ENCODE results near the gene LTBP2.

LTBP2 gene

DNA sequence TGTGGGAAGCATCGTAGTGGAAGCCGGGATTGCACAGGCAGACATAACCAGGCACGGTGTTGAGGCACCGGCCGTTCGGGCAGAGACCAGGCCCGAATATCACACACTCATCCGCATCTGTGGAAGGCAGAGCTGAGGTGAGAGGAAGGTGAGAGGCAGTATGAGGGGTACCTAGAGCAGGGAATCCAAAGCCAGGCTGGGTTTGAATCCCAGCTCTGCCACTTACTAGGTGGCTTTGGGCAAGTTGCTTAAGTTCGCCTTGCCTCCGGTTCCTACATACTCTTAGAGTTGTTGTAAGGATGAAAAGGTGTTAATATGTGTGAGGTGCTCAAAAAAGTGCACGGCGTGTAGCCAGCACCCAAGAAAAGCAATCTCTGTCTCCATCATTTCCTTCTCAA is 108.1 kb downstream of the LTBP2 start:
- no peak for DNase-seq

DNA sequence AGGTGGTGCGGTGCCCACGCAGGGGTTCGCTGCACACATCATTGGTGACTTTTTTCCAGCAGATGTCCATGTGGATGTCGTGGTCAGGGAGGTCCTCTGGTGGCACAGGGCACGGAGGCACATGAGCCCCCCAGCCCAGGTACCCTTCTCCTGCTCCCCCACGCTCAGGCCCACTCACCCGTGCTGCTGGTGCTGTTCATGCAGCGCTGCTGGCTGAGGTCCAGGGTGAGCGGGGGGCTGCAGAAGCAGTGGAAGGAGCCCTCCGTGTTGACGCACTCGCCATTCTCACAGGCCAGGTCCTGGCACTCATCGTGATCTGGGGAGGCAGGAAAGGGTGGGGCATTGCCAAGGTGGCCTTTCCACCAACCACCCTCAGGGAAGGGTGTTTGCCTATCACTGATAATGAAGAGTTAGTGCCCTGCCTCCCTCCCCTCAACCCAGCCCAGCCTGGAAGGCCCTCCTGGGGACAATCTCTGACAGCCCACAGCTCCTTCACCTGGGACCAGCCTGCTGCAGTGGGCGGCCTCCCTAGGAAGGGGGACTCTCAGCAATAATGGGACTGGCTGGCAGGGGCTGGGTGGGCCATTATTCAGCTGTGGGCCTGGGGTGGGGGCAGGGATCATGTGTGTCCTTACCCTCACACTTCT is 108.6 kb downstream of the LTBP2 start:
- no peak for DNase-seq

DNA sequence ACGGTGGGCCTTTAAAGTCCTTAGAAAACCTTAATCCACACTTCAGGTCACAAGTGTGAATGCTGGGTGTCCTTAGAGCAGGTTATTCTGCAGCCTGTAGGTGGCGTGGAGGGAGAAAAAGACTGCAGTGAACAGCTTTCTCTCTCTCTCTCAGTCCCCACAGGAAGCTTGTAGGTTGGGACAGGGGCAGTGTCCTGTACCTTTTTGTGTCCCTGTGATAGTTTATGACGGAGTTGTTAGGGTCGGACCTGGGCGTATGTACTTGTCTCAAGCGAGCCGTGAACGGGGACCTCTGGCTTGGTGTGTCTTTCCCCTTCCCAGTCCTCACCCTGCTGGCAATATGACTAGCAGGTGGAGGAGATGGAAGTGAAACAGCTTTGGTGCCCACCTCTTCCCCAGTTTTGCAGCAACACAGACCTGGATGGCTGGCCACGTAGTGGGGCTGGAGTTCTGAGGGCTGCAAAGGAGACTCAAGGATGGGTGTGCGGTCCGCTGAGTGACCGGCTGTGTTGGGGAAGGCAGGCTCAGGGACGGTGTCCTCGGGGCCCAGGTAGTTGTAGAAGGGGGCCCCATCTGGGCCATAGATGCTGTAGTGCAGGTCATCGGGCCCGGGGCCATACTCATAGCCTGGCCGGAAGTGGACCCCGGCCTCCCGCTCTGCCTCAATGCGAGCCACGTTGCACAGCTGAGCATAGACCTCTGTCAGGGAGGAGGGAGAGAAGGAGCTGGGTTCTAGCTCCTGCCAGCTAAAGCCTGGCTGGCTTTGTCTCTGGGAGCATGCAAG is 109.6 kb downstream of the LTBP2 start:
- no peak for DNase-seq

DNA sequence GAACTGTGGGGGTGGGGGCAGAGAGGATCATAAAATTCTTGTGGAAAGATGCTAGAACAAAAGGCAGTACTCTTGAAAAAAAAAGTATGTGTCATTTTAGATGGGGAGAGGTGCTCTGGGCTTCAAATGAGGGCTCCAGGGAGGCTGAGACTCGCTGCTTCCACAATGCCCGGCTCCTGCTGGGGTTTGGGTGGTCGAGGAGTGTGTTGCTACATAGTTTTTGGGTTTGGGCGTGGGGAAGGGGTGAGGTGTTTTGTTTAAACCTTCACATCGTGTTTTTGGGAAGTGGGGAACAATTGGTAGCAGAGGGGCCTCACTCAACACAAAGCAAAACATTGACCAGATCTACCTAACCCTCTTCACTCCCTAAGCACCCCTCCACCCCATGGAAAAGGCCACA is 110.3 kb downstream of the LTBP2 start:
- DNase-seq = no peak

DNA sequence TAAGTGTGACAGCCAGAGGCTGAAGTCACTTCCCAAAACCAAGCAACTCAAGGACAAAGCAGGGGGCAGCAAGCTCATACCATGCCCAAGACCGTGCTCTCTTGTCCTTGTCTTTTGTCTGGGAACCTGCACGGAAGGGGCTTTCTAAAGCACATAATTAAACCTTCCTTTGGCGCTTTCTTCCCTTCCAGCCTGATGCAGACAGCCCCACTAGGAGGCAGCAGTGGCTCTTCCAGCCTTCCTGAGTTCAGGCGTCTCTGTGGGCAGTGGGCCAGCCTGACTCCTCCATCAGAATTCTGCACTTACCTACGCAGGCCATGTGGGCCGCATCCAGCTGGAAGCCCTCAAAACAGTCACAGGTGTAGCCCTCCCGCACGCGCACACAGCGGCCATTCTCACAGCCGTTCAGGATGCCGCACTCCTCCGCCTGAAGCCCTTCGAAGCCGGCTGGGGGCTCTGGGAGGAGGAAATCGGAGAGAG is 110.9 kb downstream of the LTBP2 start:
- no peak for DNase-seq

DNA sequence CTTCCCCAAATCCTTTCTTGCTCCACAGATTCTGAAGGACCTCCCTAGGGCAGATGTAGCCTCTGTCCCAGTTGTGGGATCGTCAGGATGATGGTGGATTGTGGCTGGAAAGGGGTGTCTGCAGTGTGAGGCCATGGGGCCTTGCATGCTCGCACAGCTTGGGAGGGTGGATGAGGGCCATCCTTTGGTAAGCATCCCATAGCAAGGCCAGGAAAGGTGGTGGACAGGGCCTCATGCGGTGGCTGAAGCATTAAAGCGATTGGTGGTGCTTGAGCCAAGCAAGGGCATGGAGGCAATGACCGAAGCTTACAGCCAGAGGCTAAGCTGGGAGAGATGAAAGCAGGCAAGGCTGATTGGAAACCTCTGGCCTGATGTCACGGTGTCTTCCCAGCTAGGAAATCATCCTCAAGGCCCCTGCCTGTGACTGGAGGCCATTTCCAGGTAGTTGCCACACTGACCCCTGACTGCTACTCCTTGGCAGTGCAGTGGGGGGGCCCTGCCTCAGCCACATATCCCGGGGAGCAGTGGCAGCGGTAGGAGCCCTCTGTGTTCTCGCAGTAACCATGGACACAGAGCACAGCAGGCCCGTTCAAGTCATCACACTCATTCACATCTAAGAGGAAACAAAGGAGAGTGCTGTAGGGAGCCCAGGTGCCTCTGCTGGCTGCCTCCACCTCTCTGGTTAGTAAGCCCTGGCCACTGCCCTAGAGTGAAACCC is 111.5 kb downstream of the LTBP2 start:
- no peak for DNase-seq

DNA sequence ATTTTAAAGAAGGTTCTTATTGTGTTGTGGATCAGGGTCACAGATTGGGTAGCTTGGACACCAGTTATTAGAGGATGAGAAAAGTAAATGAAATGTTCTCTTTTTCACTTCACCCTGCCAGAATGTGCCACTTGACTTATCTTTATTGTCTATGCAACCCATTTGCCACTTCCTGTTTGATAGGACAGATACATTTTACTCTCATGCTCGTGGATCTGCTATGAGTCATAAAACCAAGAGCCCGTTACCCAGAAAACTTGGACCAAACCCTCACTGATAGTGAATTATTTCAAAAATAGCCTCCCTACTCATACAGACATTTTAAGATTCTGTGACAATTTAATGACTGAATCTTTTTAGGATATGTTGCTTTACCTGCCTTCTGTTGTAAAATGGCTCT is 116.7 kb downstream of the LTBP2 start:
- peak; percentile 63 for DNase-seq

DNA sequence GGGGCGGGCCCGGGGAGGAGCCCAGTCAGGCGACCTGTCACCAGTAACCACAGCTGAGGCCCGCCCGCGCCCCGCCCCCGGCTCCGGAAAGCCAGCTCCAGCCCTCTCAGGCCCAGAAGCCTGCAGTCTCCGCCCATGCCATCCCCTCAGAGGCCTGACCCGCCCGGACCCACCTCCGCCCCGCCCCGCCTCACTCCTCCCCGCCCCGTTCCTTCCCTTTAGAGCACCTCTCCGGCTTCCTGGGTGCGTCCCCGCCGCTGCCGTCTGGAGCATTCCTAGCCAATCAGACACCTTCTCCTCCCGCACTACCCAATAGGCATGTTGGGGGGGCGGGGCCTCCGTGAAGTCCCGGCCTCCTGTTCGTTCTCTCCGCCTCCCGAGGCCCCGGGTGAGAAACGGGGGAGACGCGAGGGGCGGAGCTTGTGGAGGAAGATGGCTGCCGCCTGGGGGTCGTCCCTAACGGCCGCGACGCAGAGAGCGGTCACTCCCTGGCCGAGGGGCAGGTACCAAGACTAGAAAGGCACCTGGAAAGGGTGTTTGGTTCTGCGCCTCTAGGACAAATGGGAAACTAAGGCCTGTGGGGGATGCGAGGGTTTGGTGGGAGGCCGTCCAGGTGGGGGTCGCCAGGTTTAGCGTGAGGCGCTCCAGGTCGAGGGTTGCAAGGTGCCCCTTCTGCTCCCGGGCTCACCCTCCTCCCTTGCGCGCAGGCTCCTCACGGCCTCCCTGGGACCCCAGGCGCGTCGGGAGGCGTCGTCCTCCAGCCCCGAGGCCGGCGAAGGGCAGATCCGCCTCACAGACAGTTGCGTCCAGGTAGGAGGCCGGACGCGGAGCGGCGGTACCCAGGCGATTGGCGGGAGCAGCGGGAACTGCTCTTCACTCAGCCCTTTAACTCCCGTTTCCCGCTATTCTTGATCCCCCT is 118.4 kb downstream of the LTBP2 start, which contains the start of gene ISCA2:
Gene ISCA2 (plus strand): TSS at position 423 of the 919 bp plus-strand sequence. CDS start 10 bp downstream, at position 433.
- peak; percentile 99 for DNase-seq

DNA sequence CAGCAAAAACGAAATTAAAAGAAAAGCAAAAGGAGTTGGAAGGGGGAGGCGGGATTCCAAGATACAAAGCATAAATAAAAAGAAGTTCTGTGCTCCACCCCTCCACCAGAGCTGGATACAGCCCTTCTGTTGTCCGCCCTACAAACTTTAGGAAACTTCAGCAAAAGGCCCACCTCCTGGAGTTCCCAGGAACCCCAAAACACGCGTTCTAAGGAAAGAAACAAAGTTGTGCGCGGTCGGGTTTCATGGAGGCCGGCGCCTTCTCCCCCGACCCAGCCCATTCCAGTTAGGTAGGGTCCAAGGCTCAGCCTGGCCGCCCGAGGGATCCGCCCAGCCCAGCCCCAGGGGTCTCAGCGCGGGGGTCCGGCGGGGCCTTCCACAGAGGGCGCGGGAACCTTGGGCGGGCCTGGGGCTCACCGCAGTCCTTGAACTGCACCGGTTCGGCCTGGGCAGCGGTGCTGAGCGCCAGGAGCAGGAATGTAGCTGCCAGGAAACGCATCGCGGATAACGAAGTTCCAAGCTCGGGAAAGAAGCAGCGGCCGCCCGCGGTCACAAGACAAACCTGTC is 119.2 kb downstream of the LTBP2 start, which contains the start of gene NPC2:
Gene NPC2 (minus strand): TSS at position 530 of the 567 bp plus-strand sequence. CDS start 31 bp downstream, at position 499.
- DNase-seq = peak; percentile 24

DNA sequence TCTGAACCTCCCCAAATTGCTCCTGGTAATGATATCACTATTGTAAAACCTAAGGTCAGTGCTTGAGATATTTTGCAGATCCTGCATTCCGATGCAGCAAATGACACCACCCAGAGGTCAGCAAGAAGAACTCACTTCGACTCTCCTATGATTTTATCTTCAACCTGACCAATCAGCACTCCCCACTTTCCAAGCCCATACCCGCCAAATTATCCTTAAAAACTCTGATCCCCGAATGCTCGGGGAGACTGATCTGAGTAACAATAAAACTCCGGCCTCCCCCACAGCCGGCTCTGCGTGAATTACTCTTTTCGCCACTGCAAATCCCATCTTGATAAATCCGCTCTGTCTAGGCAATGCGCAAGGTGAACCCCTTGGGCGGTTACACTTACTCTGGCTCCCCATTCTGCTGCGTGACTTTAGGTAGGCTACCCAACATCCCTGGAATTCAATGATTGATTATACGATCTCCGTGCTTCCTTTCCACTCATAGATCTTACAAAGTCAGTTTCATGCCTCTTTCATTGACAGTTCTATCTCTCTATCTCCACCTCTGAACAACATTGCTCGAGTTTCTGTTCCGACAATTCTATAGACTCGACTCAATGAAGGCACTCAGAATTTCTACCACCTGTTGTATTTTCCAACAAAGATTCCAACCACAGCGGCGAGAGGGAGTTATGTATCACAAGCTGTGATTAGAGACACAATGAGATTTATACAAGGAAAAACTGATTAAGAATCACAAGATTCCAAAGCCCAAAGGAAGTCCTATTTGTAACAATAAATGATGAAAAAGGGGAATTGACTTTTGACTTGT is 119.9 kb downstream of the LTBP2 start:
- DNase-seq = peak; percentile 26

DNA sequence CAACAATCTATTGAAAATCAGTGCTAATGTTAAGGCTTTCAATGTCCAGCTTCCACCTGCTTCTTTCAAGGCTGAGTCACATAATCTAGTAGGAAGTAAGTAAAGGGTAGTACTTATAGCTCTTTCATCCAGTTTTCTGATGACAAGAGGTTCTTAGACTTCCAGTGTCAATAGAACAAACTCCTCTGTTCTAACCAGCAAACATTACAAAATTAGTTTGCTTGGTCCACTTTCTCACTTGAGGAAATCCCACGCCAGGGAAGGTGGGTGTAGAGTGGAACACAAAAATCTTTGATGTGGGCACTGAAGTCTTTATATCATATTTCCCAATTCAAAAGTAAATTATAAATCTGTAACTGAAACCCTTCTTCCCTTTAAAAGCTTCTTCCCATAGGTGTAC is 121.6 kb downstream of the LTBP2 start:
- no peak for DNase-seq

DNA sequence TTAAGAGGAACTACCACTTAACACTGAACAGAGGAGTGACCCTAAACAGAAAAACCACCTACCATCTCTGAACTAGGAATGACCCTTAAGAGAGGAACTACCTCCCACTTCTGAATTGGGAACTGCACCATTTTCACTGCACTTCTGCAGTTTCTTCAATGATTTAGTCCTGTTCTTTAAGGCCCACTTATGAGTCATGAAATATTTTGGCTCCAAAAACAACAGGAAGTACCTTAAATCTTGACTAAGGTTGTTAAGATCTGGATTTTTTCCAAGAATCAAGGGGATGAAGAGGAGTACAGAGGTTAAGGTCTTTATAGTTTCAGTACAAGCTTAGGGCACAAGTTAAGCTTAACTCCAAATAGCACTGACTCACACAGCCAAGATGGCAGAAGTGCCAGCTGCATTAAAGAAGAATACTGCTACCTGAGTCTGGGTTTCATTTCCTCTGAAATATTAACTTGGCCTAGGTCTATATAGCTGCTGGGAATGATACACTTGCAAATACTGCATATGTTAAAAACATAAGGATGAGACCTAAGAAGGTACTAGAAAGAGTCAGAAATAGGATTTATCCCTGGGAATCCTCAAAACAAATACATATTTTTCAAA is 123.1 kb downstream of the LTBP2 start:
- no peak for DNase-seq

DNA sequence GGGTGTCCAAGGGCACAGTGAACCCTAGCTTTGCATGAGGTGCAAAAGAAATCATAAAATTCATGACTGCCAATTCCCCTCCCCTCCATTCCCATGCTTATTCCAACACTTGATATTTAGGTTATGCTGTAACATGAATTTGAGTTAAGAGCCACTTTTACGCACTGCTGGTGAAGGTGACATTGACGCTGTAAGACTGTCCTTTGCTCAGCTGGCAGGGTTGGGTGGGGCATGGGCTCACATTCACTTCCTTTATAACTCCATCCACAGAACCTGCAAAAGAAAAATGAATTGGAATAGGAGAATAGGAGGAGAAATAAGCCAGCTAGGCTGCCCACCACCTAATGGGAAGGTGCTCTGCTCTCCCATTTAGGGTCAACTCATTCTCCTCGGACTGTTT is 125.9 kb downstream of the LTBP2 start:
- no peak for DNase-seq

DNA sequence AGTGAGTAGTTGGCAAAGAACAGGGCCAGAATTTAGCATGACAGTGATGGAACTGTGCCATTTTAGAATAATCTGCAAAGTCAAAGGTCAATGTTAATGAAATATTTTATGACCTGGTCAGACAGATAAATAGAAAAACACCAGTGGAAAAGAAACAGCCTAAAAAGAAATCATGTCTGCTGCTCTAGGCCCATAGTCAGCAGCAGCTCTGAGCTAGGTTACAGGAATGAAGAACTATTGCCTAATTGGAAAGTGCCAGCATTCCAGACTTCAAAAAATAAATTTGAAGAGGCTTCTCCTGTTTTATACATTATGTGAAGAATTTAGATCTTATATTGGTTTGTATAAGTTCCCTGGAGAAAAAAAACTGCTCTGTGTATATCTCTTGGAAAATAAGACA is 128.7 kb downstream of the LTBP2 start:
- no peak for DNase-seq

DNA sequence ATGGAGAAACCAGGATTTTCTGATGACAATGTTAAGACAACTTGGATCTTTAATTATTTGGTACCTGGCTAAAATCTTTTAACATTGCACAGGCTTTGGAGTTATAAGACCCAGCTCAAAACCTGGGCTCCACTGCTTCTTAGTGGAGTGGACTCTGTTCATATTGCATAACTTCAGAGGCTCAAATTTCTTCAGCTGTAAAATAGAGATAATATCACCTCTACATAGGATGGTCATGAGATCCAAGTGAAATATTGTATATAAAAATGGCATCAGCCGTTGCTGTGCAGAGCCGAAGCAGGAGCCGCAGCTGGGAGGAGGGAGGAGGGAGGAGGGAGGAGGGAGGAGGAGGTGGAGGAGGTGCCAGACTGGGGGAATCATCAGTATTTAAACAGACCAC is 129.5 kb downstream of the LTBP2 start:
- no peak for DNase-seq

DNA sequence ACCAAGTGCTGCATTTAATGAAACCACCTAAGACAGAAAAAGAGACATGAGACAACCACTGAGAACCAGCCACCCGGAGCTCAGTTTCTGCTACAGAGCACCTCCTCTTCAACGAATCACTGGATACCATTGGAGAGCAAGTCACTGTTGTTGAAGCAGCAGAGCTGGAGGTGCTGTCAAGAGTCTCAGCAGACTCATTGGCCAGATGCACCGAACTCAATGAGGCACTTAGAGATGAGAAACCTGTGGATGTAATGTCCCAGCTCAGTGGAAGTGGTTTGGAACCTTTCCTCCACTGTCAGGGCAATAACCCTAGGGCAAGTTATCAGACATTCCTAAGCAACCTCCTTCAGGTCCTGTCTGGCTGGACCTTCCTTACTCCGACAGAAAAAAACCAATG is 132.0 kb downstream of the LTBP2 start:
- no peak for DNase-seq

DNA sequence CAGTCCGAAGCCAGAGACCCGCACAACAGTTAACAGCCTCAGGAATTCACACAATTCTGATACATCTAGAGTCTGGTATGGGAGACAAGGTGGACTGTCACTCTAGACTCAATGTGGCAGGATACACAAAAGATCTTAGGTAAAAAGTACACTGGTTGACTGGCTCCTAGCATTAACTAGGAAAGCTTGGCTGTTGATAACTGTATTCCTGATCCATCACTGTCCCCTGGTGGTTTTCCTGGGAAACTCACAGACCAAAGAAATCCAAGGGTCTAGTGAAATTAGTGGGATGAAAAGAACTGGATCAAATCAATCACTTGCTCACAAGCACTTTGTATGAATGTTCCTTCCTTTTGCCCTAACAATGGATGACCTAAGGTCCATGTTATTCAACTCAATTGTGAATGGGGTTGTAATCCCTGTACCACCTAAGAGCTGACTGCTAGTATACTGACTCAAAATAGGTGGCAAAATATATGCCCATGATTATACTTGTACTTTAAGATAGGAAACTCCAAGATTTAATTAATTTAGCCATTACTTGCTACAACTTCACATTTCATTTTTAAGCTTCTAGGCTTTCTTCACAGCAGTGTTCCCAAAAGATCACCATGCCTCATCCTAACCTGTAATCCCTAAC is 132.9 kb downstream of the LTBP2 start:
- no peak for DNase-seq

DNA sequence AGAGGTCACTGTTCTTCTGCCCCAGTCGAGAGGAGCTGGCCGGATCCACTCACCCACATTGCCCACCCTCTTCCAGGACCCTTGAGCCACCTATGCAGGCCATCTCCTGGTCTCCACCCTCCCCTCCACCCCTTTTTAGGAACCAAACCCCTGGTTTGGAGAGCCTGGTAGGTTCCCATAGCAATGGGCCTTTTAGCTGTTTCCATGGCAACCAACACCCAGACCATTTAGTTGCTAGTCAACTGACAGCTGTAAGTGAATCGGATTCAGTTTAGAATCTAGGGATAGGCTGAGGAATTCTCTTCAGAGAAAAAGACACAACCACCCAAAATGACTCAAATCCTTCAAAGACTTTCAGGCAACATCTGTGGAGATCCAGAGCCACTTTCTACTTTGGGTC is 135.4 kb downstream of the LTBP2 start:
- no peak for DNase-seq

DNA sequence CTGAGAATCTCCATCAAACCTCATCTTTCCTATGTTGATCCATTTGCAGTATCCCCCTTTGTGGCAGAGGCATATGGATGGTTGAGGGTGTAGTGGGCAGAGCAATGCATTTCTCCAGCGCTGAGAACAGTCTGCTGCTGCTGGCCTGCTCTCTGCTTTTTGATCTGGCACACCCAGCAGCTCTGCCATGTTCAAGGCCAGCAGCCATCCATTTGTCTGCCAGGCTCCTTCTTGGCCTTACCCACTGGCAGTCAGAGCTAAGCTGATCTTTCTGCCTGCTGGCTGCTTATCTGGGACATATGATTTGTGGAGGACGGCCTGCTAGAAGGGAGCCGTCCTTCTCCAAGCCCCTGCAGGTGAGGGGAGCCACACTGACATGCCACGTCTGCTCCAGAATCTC is 135.9 kb downstream of the LTBP2 start:
- DNase-seq = no peak

DNA sequence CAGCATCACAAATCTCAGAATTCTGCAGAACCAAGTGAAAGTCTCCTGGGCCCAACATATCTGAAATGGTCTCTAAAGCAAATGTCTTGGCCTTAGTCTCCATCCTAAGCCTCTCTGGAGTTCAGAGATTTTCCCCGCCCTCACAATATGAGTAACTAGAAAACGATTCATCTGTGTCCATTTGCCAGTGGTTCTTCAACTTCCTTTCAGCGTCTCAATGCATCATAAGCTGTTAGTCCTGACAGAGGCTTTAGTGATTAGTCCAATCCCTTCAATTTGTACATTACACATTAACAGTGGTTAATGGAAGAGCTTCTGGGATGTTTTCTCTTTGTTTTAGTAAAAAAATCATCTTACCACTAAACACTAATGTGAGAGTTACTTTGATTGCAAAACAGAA is 136.4 kb downstream of the LTBP2 start:
- no peak for DNase-seq

Data from CD4-positive, alpha-beta T cell treated with Interleukin-17A for 1 hour (primary cell).